Astrocyte (in vitro differentiated cells and primary cell): ENCODE measurements around the gene CDH1.

Experiments used
- CTCF ChIP-seq: IDR thresholded peaks from 2 replicates; pipeline ENCODE4 v1.5.1; 2011; ENCODE audit warnings: low read depth, mild to moderate bottlenecking, inconsistent platforms, low read length, moderate library complexity; ENCODE audit not compliant: insufficient read depth
- EZH2 ChIP-seq: IDR thresholded peaks from 2 replicates; pipeline ENCODE4 v1.6.1; 2012; ENCODE audit warnings: mild to moderate bottlenecking, low read length, inconsistent platforms; ENCODE audit not compliant: insufficient read depth

GRCh38 chr16:68806981-68807380 is 69.9 kb downstream of the CDH1 start:
- TF ChIP-seq CTCF: no peak
- TF ChIP-seq EZH2: no peak
